Adipocyte (in vitro differentiated cells): ENCODE data around the gene TUBB.

Experiments used
- DNase-seq: peaks from one replicate; pipeline ENCODE4 v3.0.0-alpha.2; 2015; ENCODE audit warnings: low read depth
- H3K27me3 ChIP-seq: replicated peaks from 2 replicates; pipeline ENCODE4 v1.7.0; 2013; ENCODE audit warnings: mild to moderate bottlenecking, low read length, moderate library complexity; ENCODE audit not compliant: control insufficient read depth, insufficient read depth
- H3K36me3 ChIP-seq: 2 replicates; pipeline ENCODE4 v1.7.0; 2013; ENCODE audit warnings: low read length, mild to moderate bottlenecking, moderate library complexity; ENCODE audit not compliant: control insufficient read depth, insufficient read depth, severe bottlenecking
- H3K4me1 ChIP-seq: 2 replicates; pipeline ENCODE4 v1.7.0; 2013; ENCODE audit warnings: mild to moderate bottlenecking, low read length, moderate library complexity; ENCODE audit not compliant: control insufficient read depth, insufficient read depth
- H3K4me3 ChIP-seq: 2 replicates; pipeline ENCODE4 v1.7.0; 2013; ENCODE audit warnings: mild to moderate bottlenecking, low read length, moderate library complexity
- H3K9ac ChIP-seq: 2 replicates; pipeline ENCODE4 v1.7.0; 2013; ENCODE audit warnings: mild to moderate bottlenecking, low read length, moderate library complexity
- H3K9me3 ChIP-seq: 2 replicates; pipeline ENCODE4 v1.7.0; 2013; ENCODE audit warnings: mild to moderate bottlenecking, low read length, moderate library complexity; ENCODE audit not compliant: control insufficient read depth

Gene TUBB

DNA sequence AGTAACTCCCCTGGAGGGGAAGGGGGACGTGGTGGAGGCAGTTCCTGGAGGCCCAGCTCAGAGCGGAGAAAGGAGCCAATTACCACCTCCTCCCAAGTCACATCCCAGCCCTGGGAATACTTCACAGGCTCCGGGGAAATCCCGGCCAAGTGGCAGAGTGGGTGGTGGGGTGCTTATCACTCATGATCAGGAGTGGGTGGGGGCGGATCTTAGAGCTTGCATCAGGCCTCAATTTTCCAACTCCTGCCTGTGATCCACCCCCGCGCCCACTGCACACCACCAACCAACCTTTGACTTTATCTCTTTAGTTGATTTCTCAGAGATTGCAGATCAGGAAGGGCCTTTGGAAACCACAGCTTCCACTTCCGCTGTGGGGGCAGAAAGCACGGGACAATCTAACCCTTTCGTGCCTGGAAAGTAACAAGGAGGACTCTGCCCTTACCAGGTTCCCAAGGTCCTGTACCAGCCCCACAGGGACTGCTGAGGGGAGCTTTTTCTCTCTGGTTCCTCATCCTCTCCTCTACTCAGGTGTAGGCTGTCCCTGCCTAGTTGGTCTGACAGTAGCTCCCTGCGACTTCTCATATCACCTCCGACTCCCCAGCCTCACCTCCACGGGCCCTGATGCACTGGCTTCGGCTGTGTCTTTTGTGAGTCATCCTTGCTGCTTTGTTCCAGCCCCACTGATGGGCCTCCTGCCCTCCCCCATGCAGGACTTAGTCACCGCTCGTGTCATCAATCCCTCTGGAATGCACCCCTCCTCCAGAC, 49.1 kb downstream of the TUBB start:
- no peaks in the 10 kb centered on the region for H3K36me3 ChIP-seq
- H3K9me3 ChIP-seq: no peaks in the 10 kb centered on the region
- no peak overlapping the region for H3K9ac ChIP-seq
- DNase-seq: peak; percentile 93
- H3K4me1 ChIP-seq: peaks cover 24% of the 10 kb centered on the region
- no peaks in the 10 kb centered on the region for H3K27me3 ChIP-seq
- no peak overlapping the region for H3K4me3 ChIP-seq

DNA sequence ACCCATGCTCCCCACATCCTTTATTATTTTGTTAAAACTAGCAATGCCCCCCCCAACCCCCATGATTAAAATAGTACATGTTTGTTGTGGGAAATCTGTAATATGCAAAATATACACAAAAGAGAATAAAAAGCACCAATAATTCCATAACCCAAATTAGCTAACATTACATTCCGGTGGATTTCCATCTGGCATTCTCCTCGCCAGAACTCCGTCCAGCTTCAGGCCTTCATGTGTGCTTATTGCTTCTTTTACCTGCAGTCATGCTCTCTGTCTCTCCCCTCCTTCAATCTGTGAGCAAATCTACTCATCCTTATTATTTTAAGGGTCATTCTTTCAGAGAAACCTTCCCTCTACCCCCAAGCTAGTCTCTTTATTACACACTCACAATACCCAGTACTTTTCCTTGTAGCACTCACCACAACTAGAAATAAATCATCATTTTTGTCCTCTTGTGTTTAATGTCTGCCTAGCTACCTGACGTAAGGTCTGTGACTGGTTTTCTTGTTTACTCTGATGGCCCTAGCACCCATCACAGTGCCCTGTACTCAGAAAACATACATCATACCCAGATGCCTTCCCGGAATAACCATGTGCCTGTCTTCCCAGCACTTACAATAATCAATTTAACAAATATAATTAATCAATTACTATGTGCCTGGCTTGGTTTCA, 49.8 kb downstream of the TUBB start:
- no peak overlapping the region for H3K4me3 ChIP-seq
- H3K4me1 ChIP-seq: peaks cover 24% of the 10 kb centered on the region

DNA sequence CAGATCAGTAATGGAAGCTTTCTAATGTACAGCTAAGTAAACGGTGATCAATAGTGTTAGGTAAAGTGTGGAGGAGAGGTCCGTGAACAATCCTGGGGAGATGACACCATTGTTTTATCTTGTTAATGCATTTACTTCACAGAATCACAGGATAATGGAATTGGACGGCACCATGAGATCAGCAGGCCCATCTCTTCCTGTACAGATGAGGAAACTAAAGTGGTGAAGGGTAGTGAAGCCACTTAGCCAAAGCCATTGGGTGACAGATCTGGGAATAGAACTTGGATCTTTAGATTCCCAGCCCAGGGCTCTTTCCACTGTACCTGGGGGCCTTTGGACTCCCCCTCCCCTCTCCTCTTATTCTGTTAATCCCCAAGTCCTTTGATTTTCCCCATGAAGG, 50.4 kb downstream of the TUBB start:
- Histone ChIP-seq H3K4me1 (peaks cover 24% of the 10 kb centered on the region), H3K9me3 (no peaks in the 10 kb centered on the region), H3K4me3 (no peak overlapping the region), H3K27me3 (no peaks in the 10 kb centered on the region), H3K36me3 (no peaks in the 10 kb centered on the region), H3K9ac (no peak overlapping the region)
- DNase-seq: no peak

More for the DNA sequence above, 49.8 kb downstream of the TUBB start:
- Histone ChIP-seq H3K9me3 (no peaks in the 10 kb centered on the region), H3K9ac (peak overlapping the region; percentile 40), H3K27me3 (no peaks in the 10 kb centered on the region), H3K36me3 (no peaks in the 10 kb centered on the region)
- no peak for DNase-seq

GRCh38 chr6:30774701-30775100, 54.5 kb downstream of the TUBB start:
- no peaks in the 10 kb centered on the region for H3K9me3 ChIP-seq
- no peak overlapping the region for H3K9ac ChIP-seq
- H3K36me3 ChIP-seq: no peaks in the 10 kb centered on the region

More at GRCh38 chr6:30774701-30775100, 54.5 kb downstream of the TUBB start:
- Histone ChIP-seq H3K27me3 (no peaks in the 10 kb centered on the region), H3K4me1 (peaks cover 25% of the 10 kb centered on the region), H3K4me3 (no peak overlapping the region)
- DNase-seq: no peak
